HEK293T (cell line): ENCODE data around the gene PRLH.
"Not testable (repeated sequence)": the region's sequence is repeated elsewhere in the genome, so short reads cannot be mapped to it uniquely, and the experiment has no call there.

Experiments
- CTCF ChIA-PET: fragments of 350-600 bp; formaldehyde crosslinking; extraction: SDS; loops from one replicate; lab custom pipeline; 2021; ENCODE audit warnings: antibody characterized with exemption, inconsistent platforms; lab: Yijun Ruan, JAX
- POLR2A ChIA-PET: fragments of 350-600 bp; formaldehyde crosslinking; extraction: SDS; loops from one replicate; lab custom pipeline; 2020; ENCODE audit warnings: antibody characterized with exemption, inconsistent platforms; lab: Yijun Ruan, JAX
- DNase-seq: peaks from one replicate; pipeline ENCODE4 v3.0.0; 2012; ENCODE audit warnings: mixed read lengths; ENCODE audit errors: extremely low spot score
- ARNT ChIP-seq: fragments of 450-650 bp; IDR thresholded peaks from 2 replicates; pipeline ENCODE4 v1.6.1; 2017; ENCODE audit warnings: mild to moderate bottlenecking
- BHLHE40 ChIP-seq: fragments of 450-650 bp; IDR thresholded peaks from 2 replicates; pipeline ENCODE4 v1.6.1; 2016; ENCODE audit warnings: mild to moderate bottlenecking, moderate library complexity, borderline replicate concordance
- CTBP1 ChIP-seq: fragments of 450-650 bp; IDR thresholded peaks from 2 replicates; pipeline ENCODE4 v1.6.1; 2016; ENCODE audit warnings: borderline replicate concordance
- ELF4 ChIP-seq: fragments of 450-650 bp; IDR thresholded peaks from 2 replicates; pipeline ENCODE4 v1.6.1; 2017; ENCODE audit warnings: antibody characterized with exemption
- FOXA1 ChIP-seq: fragments of 450-650 bp; IDR thresholded peaks from 2 replicates; pipeline ENCODE4 v1.6.1; 2016; ENCODE audit warnings: mild to moderate bottlenecking
- FOXK2 ChIP-seq: fragments of 450-650 bp; IDR thresholded peaks from 2 replicates; pipeline ENCODE4 v1.6.1; 2016; ENCODE audit warnings: mild to moderate bottlenecking
- FOXM1 ChIP-seq: fragments of 450-650 bp; IDR thresholded peaks from 2 replicates; pipeline ENCODE4 v1.6.1; 2017; ENCODE audit warnings: mild to moderate bottlenecking, borderline replicate concordance
- HDGF ChIP-seq: fragments of 450-650 bp; IDR thresholded peaks from 2 replicates; pipeline ENCODE4 v1.6.1; 2017; ENCODE audit warnings: antibody characterized with exemption, borderline replicate concordance
- L3MBTL2 ChIP-seq: fragments of 450-650 bp; conservative IDR thresholded peaks from 2 replicates; pipeline ENCODE4 v1.6.1; 2016; ENCODE audit warnings: mild to moderate bottlenecking
- LEF1 ChIP-seq: fragments of 450-650 bp; IDR thresholded peaks from 2 replicates; pipeline ENCODE4 v1.6.1; 2017; ENCODE audit warnings: mild to moderate bottlenecking, borderline replicate concordance
- NFRKB ChIP-seq: fragments of 450-650 bp; IDR thresholded peaks from 2 replicates; pipeline ENCODE4 v1.6.1; 2016; ENCODE audit warnings: mild to moderate bottlenecking, moderate library complexity
- SP1 ChIP-seq: fragments of 450-650 bp; IDR thresholded peaks from 2 replicates; pipeline ENCODE4 v1.6.1; 2017
- SUZ12 ChIP-seq: fragments of 450-650 bp; IDR thresholded peaks from 2 replicates; pipeline ENCODE4 v1.6.1; 2016; ENCODE audit warnings: mild to moderate bottlenecking
- TARDBP ChIP-seq: fragments of 450-650 bp; IDR thresholded peaks from 2 replicates; pipeline ENCODE4 v1.6.1; 2016
- ZNF384 ChIP-seq: fragments of 450-650 bp; IDR thresholded peaks from 2 replicates; pipeline ENCODE4 v1.6.1; 2016
- TF ChIP-seq, protein P1 (sequence below): fragments of 450-650 bp; IDR thresholded peaks from 2 replicates; pipeline ENCODE4 v1.6.1; 2016

The PRLH gene

DNA sequence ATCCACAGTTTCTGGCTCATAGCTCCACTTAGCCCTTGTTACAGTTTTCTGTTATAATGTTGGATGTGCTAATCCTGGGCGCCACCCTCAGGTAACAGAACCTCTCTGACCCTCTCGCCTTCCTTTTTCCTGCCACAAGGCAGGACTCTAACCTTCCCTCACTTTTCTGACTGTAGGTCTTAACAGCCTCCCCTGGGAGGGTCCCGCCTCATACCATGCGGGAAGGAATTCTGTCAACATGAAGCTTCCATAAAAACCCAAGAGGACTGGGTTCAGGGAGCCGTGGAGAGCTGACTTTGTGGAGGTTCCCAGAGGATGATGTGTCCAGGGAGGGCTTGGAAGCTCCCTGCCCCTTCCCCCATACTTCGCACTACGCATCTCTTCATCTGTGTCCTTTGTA lies 36.0 kb downstream of the PRLH start:
- no peak for TF ChIP-seq ELF4
- POLR2A ChIA-PET = no interaction called here
- CTCF ChIA-PET = interaction anchor here (1.1 kb wide), 1 partner anchor 31 kb away, joined by 3 read pairs; no protein-coding TSS in a partner anchor
- DNase-seq = no peak

GRCh38 chr2:237603049-237603717 lies 36.8 kb downstream of the PRLH start:
- CTCF ChIA-PET = no interaction called here
- no peak for DNase-seq
- TF ChIP-seq L3MBTL2 (no peak), FOXA1 (no peak), TARDBP (no peak), CTBP1 (no peak), BHLHE40 (no peak), ELF4 (no peak), FOXM1 (no peak), ZNF384 (no peak), SUZ12 (no peak), SP1 (no peak), NFRKB (no peak), FOXK2 (no peak), LEF1 (no peak), HDGF (no peak), ARNT (no peak)
- TF ChIP-seq, protein P1, sequence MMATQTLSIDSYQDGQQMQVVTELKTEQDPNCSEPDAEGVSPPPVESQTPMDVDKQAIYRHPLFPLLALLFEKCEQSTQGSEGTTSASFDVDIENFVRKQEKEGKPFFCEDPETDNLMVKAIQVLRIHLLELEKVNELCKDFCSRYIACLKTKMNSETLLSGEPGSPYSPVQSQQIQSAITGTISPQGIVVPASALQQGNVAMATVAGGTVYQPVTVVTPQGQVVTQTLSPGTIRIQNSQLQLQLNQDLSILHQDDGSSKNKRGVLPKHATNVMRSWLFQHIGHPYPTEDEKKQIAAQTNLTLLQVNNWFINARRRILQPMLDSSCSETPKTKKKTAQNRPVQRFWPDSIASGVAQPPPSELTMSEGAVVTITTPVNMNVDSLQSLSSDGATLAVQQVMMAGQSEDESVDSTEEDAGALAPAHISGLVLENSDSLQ = no peak
- POLR2A ChIA-PET = no interaction called here

DNA sequence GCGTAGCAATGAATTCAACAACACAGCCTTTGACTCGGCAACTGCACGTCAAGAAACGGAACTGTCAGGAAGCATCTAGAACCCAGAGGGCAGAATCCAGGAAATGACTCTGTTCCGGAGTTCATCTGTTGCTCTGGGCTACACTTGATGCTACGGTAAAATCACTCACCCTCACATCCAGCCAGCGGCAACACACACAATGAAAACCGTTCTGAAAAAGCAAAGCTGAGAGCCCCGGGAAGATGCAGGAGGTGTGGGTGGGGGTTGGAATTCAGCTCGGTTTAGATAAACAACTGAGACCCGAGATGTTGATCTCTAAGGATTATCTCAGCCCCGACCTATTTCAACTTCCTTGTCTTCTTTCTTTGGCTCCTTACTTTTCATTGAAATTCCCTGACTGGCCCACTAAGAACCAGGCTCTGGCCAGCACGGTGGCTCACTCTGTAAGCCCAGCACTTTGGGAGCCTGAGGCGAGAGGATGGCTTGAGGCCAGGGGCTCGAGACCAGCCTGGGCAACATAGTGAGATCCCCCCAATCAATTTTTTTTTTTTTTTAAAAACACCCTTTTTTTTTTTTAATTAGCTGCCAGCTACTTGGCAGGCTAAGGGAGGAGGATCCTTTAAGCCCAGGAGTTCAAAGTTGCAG lies 37.5 kb downstream of the PRLH start:
- ChIA-PET POLR2A (no interaction called here), CTCF (no interaction called here)
- DNase-seq = no peak

GRCh38 chr2:237604391-237604790 lies 38.0 kb downstream of the PRLH start:
- ChIA-PET CTCF (no interaction called here), POLR2A (no interaction called here)
- TF ChIP-seq ZNF384 (no peak), HDGF (no peak), BHLHE40 (no peak), ARNT (no peak), L3MBTL2 (no peak), SUZ12 (no peak), CTBP1 (no peak), FOXA1 (no peak), SP1 (no peak), NFRKB (no peak), FOXK2 (no peak), ELF4 (no peak), LEF1 (no peak), FOXM1 (no peak), TARDBP (no peak)
- DNase-seq = no peak

More for the DNA sequence above, 37.5 kb downstream of the PRLH start:
- no peak for TF ChIP-seq ARNT
- TF ChIP-seq ELF4 = no peak
- TF ChIP-seq FOXK2 = no peak
- no peak for TF ChIP-seq HDGF
- no peak for TF ChIP-seq BHLHE40
- TF ChIP-seq NFRKB = no peak
- no peak for TF ChIP-seq ZNF384
- TF ChIP-seq L3MBTL2 = no peak
- TF ChIP-seq SUZ12 = no peak
- TF ChIP-seq LEF1 = no peak
- no peak for TF ChIP-seq TARDBP
- TF ChIP-seq FOXA1 = no peak
- TF ChIP-seq, protein P1 = no peak
- no peak for TF ChIP-seq FOXM1
- no peak for TF ChIP-seq SP1

DNA sequence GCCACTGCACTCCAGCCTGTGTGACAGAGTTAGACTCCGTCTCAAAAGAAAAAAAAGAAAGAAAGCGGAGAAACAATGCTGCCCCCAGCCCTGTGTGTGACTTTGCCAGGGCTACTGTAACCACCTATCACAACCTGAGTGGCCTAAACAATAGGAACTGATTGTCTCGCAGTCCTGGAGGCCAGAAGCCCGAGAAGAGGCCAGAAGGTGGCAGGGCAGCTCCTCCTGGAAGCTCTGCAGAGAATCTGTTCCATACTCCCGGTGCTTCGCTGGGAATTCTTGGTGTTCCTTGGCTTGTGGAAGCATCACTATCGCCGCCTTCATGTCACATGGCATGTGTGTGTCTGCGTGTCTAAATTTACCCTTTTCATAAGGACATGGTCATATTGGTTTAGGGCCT lies 38.6 kb downstream of the PRLH start:
- peak; percentile 21 for DNase-seq
- ChIA-PET CTCF (no interaction called here), POLR2A (no interaction called here)
- TF ChIP-seq FOXA1 (no peak), FOXM1 (no peak), SP1 (no peak), TARDBP (no peak), SUZ12 (no peak), ZNF384 (no peak), BHLHE40 (no peak), FOXK2 (no peak), HDGF (no peak), ARNT (no peak), LEF1 (no peak), NFRKB (no peak), ELF4 (no peak), CTBP1 (no peak), L3MBTL2 (no peak)
- TF ChIP-seq, protein P1 = no peak

- DNase-seq = not testable (repeated sequence)
Measured at GRCh38 chr2:237606522-237606921, 40.1 kb downstream of the PRLH start.

More at GRCh38 chr2:237606522-237606921, 40.1 kb downstream of the PRLH start:
- CTCF ChIA-PET = interaction anchor here (0.6 kb wide), 1 partner anchor 80 kb away, joined by 4 read pairs; no protein-coding TSS in a partner anchor
- POLR2A ChIA-PET = not testable (repeated sequence)
